H9 (cell line): ENCODE results near the gene DTD1. TPM values are rescaled to one million over a fixed set of nuclear protein-coding genes. Genes with fewer than 3 reads are reported as not detected.

Experiments
- DNase-seq: peaks from one replicate; pipeline ENCODE4 v3.0.0-alpha.2; 2017
- H2AFZ ChIP-seq: one replicate; pipeline ENCODE4 v1.6.1; 2013; ENCODE audit warnings: mild to moderate bottlenecking, low read length, control low read depth, moderate library complexity
- H2AK5ac ChIP-seq: 2 replicates; pipeline ENCODE4 v1.6.1; 2013; ENCODE audit warnings: low read length, control low read depth, mixed read lengths; ENCODE audit not compliant: insufficient read length
- H2BK120ac ChIP-seq: one replicate; pipeline ENCODE4 v1.6.1; 2013; ENCODE audit warnings: low read depth, mild to moderate bottlenecking, low read length, control low read depth, inconsistent platforms; ENCODE audit not compliant: poor library complexity, severe bottlenecking
- H2BK12ac ChIP-seq: 2 replicates; pipeline ENCODE4 v1.6.1; 2013; ENCODE audit warnings: low read length, control low read depth, mixed read lengths, low read depth; ENCODE audit not compliant: insufficient read length
- H2BK15ac ChIP-seq: 2 replicates; pipeline ENCODE4 v1.6.1; 2013; ENCODE audit warnings: low read depth, low read length, control low read depth
- H2BK20ac ChIP-seq: one replicate; pipeline ENCODE4 v1.6.1; 2013; ENCODE audit warnings: low read depth, mild to moderate bottlenecking, low read length, control low read depth, inconsistent platforms; ENCODE audit not compliant: poor library complexity, severe bottlenecking
- H2BK5ac ChIP-seq: 2 replicates; pipeline ENCODE4 v1.6.1; 2013; ENCODE audit warnings: low read length, control low read depth, mixed read lengths; ENCODE audit not compliant: insufficient read length
- H3K14ac ChIP-seq: 2 replicates; pipeline ENCODE4 v1.6.1; 2013; ENCODE audit warnings: low read length, control low read depth; ENCODE audit not compliant: insufficient read depth
- H3K18ac ChIP-seq: 2 replicates; pipeline ENCODE4 v1.6.1; 2013; ENCODE audit warnings: low read depth, mild to moderate bottlenecking, mixed read lengths, low read length, control low read depth; ENCODE audit not compliant: insufficient read length
- H3K23ac ChIP-seq: 2 replicates; pipeline ENCODE4 v1.6.1; 2013; ENCODE audit warnings: low read length, control low read depth, mixed read lengths, low read depth; ENCODE audit not compliant: insufficient read length
- H3K23me2 ChIP-seq: 2 replicates; pipeline ENCODE4 v1.6.1; 2013; ENCODE audit warnings: low read depth, mild to moderate bottlenecking, mixed read lengths, low read length, control low read depth; ENCODE audit not compliant: insufficient read length, poor library complexity, severe bottlenecking
- H3K27ac ChIP-seq: 2 replicates; pipeline ENCODE4 v1.5.1; 2013; ENCODE audit warnings: low read length, control low read depth, mixed read lengths, low read depth; ENCODE audit not compliant: insufficient read length
- H3K27me3 ChIP-seq: 2 replicates; pipeline ENCODE4 v1.6.1; 2013; ENCODE audit warnings: low read length, control low read depth, inconsistent platforms; ENCODE audit not compliant: insufficient read depth
- H3K4ac ChIP-seq: 2 replicates; pipeline ENCODE4 v1.6.1; 2013; ENCODE audit warnings: low read depth, mild to moderate bottlenecking, control low read depth, inconsistent platforms, low read length, moderate library complexity
- H3K4me1 ChIP-seq: 2 replicates; pipeline ENCODE4 v1.6.1; 2013; ENCODE audit warnings: low read length, control low read depth, inconsistent platforms; ENCODE audit not compliant: insufficient read depth
- H3K4me2 ChIP-seq: 2 replicates; pipeline ENCODE4 v1.6.1; 2013; ENCODE audit warnings: low read length, control low read depth, mixed read lengths; ENCODE audit not compliant: insufficient read length, insufficient read depth
- H3K56ac ChIP-seq: 2 replicates; pipeline ENCODE4 v1.6.1; 2013; ENCODE audit warnings: low read depth, mild to moderate bottlenecking, mixed read lengths, low read length, control low read depth; ENCODE audit not compliant: insufficient read length
- H3K79me1 ChIP-seq: 2 replicates; pipeline ENCODE4 v1.6.1; 2013; ENCODE audit warnings: low read depth, mild to moderate bottlenecking, moderate library complexity, low read length, control low read depth, inconsistent platforms; ENCODE audit not compliant: insufficient read depth, poor library complexity, severe bottlenecking
- H3K79me2 ChIP-seq: 2 replicates; pipeline ENCODE4 v1.6.1; 2013; ENCODE audit warnings: low read length, control low read depth, inconsistent platforms; ENCODE audit not compliant: insufficient read depth
- H3K9ac ChIP-seq: 2 replicates; pipeline ENCODE4 v1.6.1; 2013; ENCODE audit warnings: low read length, control low read depth, mixed read lengths; ENCODE audit not compliant: insufficient read length; ENCODE audit errors: extremely low read depth
- H3K9me3 ChIP-seq: one replicate; pipeline ENCODE4 v1.6.1; 2013; ENCODE audit warnings: low read depth, low read length, inconsistent platforms; ENCODE audit not compliant: control insufficient read depth
- H3T11ph ChIP-seq: one replicate; pipeline ENCODE4 v1.6.1; 2013; ENCODE audit warnings: mild to moderate bottlenecking, low read length, control low read depth, inconsistent platforms
- H4K20me1 ChIP-seq: one replicate; pipeline ENCODE4 v1.6.1; 2013; ENCODE audit not compliant: control insufficient read depth, insufficient read length, insufficient read depth
- H4K5ac ChIP-seq: 2 replicates; pipeline ENCODE4 v1.6.1; 2013; ENCODE audit warnings: low read depth, mild to moderate bottlenecking, mixed read lengths, low read length, control low read depth; ENCODE audit not compliant: insufficient read length
- H4K8ac ChIP-seq: replicated peaks from 2 replicates; pipeline ENCODE4 v1.6.1; 2013; ENCODE audit warnings: low read length, control low read depth, mixed read lengths, low read depth; ENCODE audit not compliant: insufficient read length
- H4K91ac ChIP-seq: 2 replicates; pipeline ENCODE4 v1.6.1; 2013; ENCODE audit warnings: low read depth, mild to moderate bottlenecking, moderate library complexity, mixed read lengths, low read length, control low read depth; ENCODE audit not compliant: insufficient read length
- H3K27ac Mint-ChIP-seq, 3 experiments: 2 replicates in 2 of 3; 3 replicates in 1 of 3; pipeline ENCODE4 v1.8.0; 2020 to 2021; ENCODE audit warnings: mixed read lengths in 3 of 3, mild to moderate bottlenecking in 1 of 3, moderate library complexity in 1 of 3
- H3K27me3 Mint-ChIP-seq: 2 replicates; pipeline ENCODE4 v1.8.0; 2021; ENCODE audit warnings: low read depth, mild to moderate bottlenecking, moderate library complexity, mixed read lengths
- H3K36me3 Mint-ChIP-seq, 3 experiments: 2 replicates in 2 of 3; 3 replicates in 1 of 3; pipeline ENCODE4 v1.8.0; 2020 to 2021; ENCODE audit warnings: low read depth in 3 of 3, mixed read lengths in 3 of 3; ENCODE audit not compliant: insufficient read depth in 1 of 3
- H3K4me1 Mint-ChIP-seq, 2 experiments: 2 replicates each; pipeline ENCODE4 v1.8.0; 2020; ENCODE audit warnings: mixed read lengths in 2 of 2
- H3K4me3 Mint-ChIP-seq, 2 experiments: 2 replicates in 1 of 2; 3 replicates in 1 of 2; pipeline ENCODE4 v1.8.0; 2020 to 2021; ENCODE audit warnings: mild to moderate bottlenecking in 2 of 2, mixed read lengths in 2 of 2, moderate library complexity in 1 of 2
- H3K9me3 Mint-ChIP-seq, 2 experiments: 2 replicates in 1 of 2; 3 replicates in 1 of 2; pipeline ENCODE4 v1.8.0; 2020; ENCODE audit warnings: mild to moderate bottlenecking in 2 of 2, mixed read lengths in 2 of 2, moderate library complexity in 1 of 2
- WGBS: extraction: QIAGEN DNeasy Blood & Tissue Kit; methylation state at CpG from one replicate; pipeline ENCODE4 v1.1.7; 2013; ENCODE audit warnings: missing lambda C conversion rate, low lambda C conversion rate, mixed read lengths; ENCODE audit not compliant: insufficient read length; ENCODE audit errors: extremely low coverage; 5-methylcytosine and 5-hydroxymethylcytosine counted together
- total RNA-seq: library from RNA; stranded (reverse); gene quantifications from 2 replicates; pipeline ENCODE4 v1.2.1, GENCODE V29; 2021
- TF ChIP-seq, protein P1 (sequence below): fragments of 200-600 bp; sonication (generic); conservative IDR thresholded peaks from 3 replicates; pipeline ENCODE4 v1.8.0; 2021; ENCODE audit warnings: antibody characterized with exemption, mild to moderate bottlenecking

Gene DTD1
- total RNA-seq, 1 experiment from 2014 or later = 62.0 TPM

DNA sequence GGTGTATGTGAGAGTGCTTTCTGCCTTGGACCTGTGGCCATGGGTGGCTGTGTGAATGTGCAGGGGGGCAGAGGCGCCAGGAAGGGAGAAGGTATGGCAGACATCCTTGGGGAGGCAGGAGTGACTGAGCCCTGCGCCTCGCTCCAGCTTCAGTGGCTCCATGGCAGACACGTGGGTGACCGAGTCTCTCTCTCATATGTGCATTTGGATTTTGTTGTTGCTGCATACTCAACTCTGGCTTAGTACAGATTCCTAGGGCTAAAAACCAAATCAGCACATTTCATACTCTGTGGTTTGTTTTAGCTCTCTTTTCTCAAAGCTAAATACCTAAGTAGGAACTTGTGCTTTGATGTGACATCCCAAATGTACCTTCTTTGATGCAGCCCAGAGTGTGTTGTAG, 97.6 kb downstream of the DTD1 start:
- no peak overlapping the region for H2AK5ac ChIP-seq
- H3K36me3 Mint-ChIP-seq = peaks cover 0 to 1% (median 0%) of the 10 kb centered on the region in 3 experiments; a peak in 3 of 7 replicates
- H3K23ac ChIP-seq = no peak overlapping the region
- peak overlapping the region in 2 of 3 experiments; percentile 2 to 74; a peak in 1 of 7 replicates for H3K27ac Mint-ChIP-seq
- TF ChIP-seq, protein P1, sequence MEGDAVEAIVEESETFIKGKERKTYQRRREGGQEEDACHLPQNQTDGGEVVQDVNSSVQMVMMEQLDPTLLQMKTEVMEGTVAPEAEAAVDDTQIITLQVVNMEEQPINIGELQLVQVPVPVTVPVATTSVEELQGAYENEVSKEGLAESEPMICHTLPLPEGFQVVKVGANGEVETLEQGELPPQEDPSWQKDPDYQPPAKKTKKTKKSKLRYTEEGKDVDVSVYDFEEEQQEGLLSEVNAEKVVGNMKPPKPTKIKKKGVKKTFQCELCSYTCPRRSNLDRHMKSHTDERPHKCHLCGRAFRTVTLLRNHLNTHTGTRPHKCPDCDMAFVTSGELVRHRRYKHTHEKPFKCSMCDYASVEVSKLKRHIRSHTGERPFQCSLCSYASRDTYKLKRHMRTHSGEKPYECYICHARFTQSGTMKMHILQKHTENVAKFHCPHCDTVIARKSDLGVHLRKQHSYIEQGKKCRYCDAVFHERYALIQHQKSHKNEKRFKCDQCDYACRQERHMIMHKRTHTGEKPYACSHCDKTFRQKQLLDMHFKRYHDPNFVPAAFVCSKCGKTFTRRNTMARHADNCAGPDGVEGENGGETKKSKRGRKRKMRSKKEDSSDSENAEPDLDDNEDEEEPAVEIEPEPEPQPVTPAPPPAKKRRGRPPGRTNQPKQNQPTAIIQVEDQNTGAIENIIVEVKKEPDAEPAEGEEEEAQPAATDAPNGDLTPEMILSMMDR = no peak
- H2BK5ac ChIP-seq = no peak overlapping the region
- H3K23me2 ChIP-seq = no peaks in the 10 kb centered on the region
- no peak overlapping the region for H3K56ac ChIP-seq
- H3K4me3 Mint-ChIP-seq = no peak overlapping the region
- H4K8ac ChIP-seq = no peak overlapping the region
- H2AFZ ChIP-seq = no peak overlapping the region
- no peak for DNase-seq
- no peak overlapping the region for H4K5ac ChIP-seq
- H3K27me3 Mint-ChIP-seq = no peaks in the 10 kb centered on the region
- H3K4ac ChIP-seq = no peak overlapping the region
- no peaks in the 10 kb centered on the region for H3K79me1 ChIP-seq
- no peaks in the 10 kb centered on the region for H3K79me2 ChIP-seq
- no CpG with 5 or more reads among the region's 5 CpGs for WGBS
- no peaks in the 10 kb centered on the region for H4K20me1 ChIP-seq
- no peak overlapping the region for H3T11ph ChIP-seq
- no peak overlapping the region for H3K27ac ChIP-seq
- H2BK15ac ChIP-seq = no peak overlapping the region
- H3K9ac ChIP-seq = no peak overlapping the region
- no peak overlapping the region for H4K91ac ChIP-seq
- H2BK120ac ChIP-seq = no peak overlapping the region
- H3K27me3 ChIP-seq = no peaks in the 10 kb centered on the region
- H3K9me3 ChIP-seq = no peaks in the 10 kb centered on the region
- peaks cover 5% of the 10 kb centered on the region for H3K4me1 ChIP-seq
- H2BK20ac ChIP-seq = no peak overlapping the region
- peaks cover 26 to 28% of the 10 kb centered on the region in 2 experiments for H3K4me1 Mint-ChIP-seq
- H3K4me2 ChIP-seq = no peak overlapping the region
- H2BK12ac ChIP-seq = no peak overlapping the region
- no peak overlapping the region; the same call in 1 of the 2 replicates for H3K14ac ChIP-seq
- no peaks in the 10 kb centered on the region for H3K9me3 Mint-ChIP-seq
- H3K18ac ChIP-seq = peak overlapping the region; percentile 21
